KMS-11 (cell line): ENCODE data around the gene LSAMP.
A peak's percentile ranks its signal among the peaks of the same experiment; 100 is the strongest.

Experiments
- H2AFZ ChIP-seq: fragments of 200-600 bp; sonication (generic); 2 replicates; pipeline ENCODE4 v1.6.1; 2016; ENCODE audit warnings: antibody characterized with exemption, mixed run types, low read depth
- H3K27ac ChIP-seq: fragments of 200-600 bp; sonication (generic); 2 replicates; pipeline ENCODE4 v1.6.1; 2016; ENCODE audit warnings: mild to moderate bottlenecking, mixed run types
- H3K27me3 ChIP-seq: fragments of 200-600 bp; sonication (generic); 2 replicates; pipeline ENCODE4 v1.6.1; 2017; ENCODE audit warnings: mild to moderate bottlenecking, low read depth, mixed run types, moderate library complexity; ENCODE audit not compliant: insufficient read depth
- H3K36me3 ChIP-seq: fragments of 200-600 bp; sonication (generic); 2 replicates; pipeline ENCODE4 v1.6.1; 2017; ENCODE audit warnings: mild to moderate bottlenecking, mixed run types; ENCODE audit not compliant: insufficient read depth
- H3K4me1 ChIP-seq: fragments of 200-600 bp; sonication (generic); 2 replicates; pipeline ENCODE4 v1.6.1; 2016; ENCODE audit warnings: mild to moderate bottlenecking, low read depth, mixed run types; ENCODE audit not compliant: poor library complexity, severe bottlenecking
- H3K4me2 ChIP-seq: fragments of 200-600 bp; sonication (generic); 2 replicates; pipeline ENCODE4 v1.7.0; 2016; ENCODE audit warnings: mild to moderate bottlenecking, mixed run types
- H3K4me3 ChIP-seq: fragments of 200-600 bp; sonication (generic); IDR thresholded peaks from 2 replicates; pipeline ENCODE4 v1.6.1; 2017; ENCODE audit warnings: low read depth, low read length, mixed read lengths; ENCODE audit not compliant: insufficient read depth
- H3K79me2 ChIP-seq: fragments of 200-600 bp; sonication (generic); 2 replicates; pipeline ENCODE4 v1.6.1; 2016; ENCODE audit warnings: low read depth, mixed run types; ENCODE audit not compliant: insufficient read depth
- H3K9ac ChIP-seq: fragments of 200-600 bp; sonication (generic); 2 replicates; pipeline ENCODE4 v1.6.1; 2016; ENCODE audit warnings: mild to moderate bottlenecking, mixed run types
- H4K20me1 ChIP-seq: fragments of 200-600 bp; sonication (generic); 2 replicates; pipeline ENCODE4 v1.6.1; 2016; ENCODE audit warnings: mild to moderate bottlenecking, mixed run types; ENCODE audit not compliant: insufficient read depth
- TF ChIP-seq, protein P1 (sequence below): fragments of 200-600 bp; sonication (generic); conservative IDR thresholded peaks from 2 replicates; pipeline ENCODE4 v1.6.1; 2017; ENCODE audit warnings: low read depth, mild to moderate bottlenecking, antibody characterized with exemption, low read length, moderate library complexity, mixed read lengths

The LSAMP gene

GRCh38 chr3:115947325-115947724 lies 498.0 kb downstream of the LSAMP start:
- H3K27ac ChIP-seq: no peak overlapping the region; the same call in 1 of the 2 replicates
- H3K4me1 ChIP-seq: no peaks in the 10 kb centered on the region
- no peak overlapping the region for H3K4me3 ChIP-seq
- no peak overlapping the region for H2AFZ ChIP-seq
- TF ChIP-seq, protein P1, sequence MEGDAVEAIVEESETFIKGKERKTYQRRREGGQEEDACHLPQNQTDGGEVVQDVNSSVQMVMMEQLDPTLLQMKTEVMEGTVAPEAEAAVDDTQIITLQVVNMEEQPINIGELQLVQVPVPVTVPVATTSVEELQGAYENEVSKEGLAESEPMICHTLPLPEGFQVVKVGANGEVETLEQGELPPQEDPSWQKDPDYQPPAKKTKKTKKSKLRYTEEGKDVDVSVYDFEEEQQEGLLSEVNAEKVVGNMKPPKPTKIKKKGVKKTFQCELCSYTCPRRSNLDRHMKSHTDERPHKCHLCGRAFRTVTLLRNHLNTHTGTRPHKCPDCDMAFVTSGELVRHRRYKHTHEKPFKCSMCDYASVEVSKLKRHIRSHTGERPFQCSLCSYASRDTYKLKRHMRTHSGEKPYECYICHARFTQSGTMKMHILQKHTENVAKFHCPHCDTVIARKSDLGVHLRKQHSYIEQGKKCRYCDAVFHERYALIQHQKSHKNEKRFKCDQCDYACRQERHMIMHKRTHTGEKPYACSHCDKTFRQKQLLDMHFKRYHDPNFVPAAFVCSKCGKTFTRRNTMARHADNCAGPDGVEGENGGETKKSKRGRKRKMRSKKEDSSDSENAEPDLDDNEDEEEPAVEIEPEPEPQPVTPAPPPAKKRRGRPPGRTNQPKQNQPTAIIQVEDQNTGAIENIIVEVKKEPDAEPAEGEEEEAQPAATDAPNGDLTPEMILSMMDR: no peak
- no peaks in the 10 kb centered on the region for H4K20me1 ChIP-seq
- H3K79me2 ChIP-seq: no peaks in the 10 kb centered on the region
- no peak overlapping the region for H3K9ac ChIP-seq
- no peak overlapping the region for H3K4me2 ChIP-seq
- H3K36me3 ChIP-seq: no peaks in the 10 kb centered on the region
- no peaks in the 10 kb centered on the region; the same call in 1 of the 2 replicates for H3K27me3 ChIP-seq

- Histone ChIP-seq H3K36me3 (no peaks in the 10 kb centered on the region), H4K20me1 (no peaks in the 10 kb centered on the region), H3K27ac (no peak overlapping the region), H3K4me3 (no peak overlapping the region), H3K79me2 (no peaks in the 10 kb centered on the region), H3K27me3 (no peaks in the 10 kb centered on the region), H3K4me1 (no peaks in the 10 kb centered on the region), H2AFZ (no peak overlapping the region; the same call in 1 of the 2 replicates), H3K9ac (no peak overlapping the region), H3K4me2 (no peak overlapping the region)
- TF ChIP-seq, protein P1: no peak
These were observed 501.7 kb downstream of the LSAMP start for GRCh38 chr3:115943579-115943978.

DNA sequence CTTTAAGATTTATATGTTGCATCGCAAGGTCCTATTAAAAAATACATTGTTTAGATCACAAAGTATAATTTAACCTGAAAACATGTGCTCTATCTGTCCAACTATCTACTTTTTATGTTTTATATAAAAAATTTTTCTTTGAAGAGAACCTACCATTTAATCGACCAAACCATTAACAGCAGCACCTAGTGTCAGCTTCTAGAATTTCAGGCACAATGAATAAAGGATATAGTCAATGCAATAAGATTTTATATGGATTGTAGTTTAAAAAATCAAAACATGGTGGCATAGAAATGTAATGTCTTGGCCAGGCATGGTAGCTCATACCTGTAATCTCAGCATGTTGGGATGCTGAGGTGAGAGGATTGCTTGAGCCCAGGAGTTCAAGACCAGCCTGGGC lies 508.2 kb downstream of the LSAMP start:
- H3K79me2 ChIP-seq: no peaks in the 10 kb centered on the region
- no peak overlapping the region for H3K4me2 ChIP-seq
- H3K36me3 ChIP-seq: no peaks in the 10 kb centered on the region
- no peaks in the 10 kb centered on the region for H4K20me1 ChIP-seq
- H2AFZ ChIP-seq: no peak overlapping the region
- TF ChIP-seq, protein P1: peak; percentile 47
- H3K27ac ChIP-seq: no peak overlapping the region
- no peak overlapping the region for H3K4me3 ChIP-seq
- no peak overlapping the region for H3K9ac ChIP-seq
- H3K27me3 ChIP-seq: no peaks in the 10 kb centered on the region
- H3K4me1 ChIP-seq: no peaks in the 10 kb centered on the region

DNA sequence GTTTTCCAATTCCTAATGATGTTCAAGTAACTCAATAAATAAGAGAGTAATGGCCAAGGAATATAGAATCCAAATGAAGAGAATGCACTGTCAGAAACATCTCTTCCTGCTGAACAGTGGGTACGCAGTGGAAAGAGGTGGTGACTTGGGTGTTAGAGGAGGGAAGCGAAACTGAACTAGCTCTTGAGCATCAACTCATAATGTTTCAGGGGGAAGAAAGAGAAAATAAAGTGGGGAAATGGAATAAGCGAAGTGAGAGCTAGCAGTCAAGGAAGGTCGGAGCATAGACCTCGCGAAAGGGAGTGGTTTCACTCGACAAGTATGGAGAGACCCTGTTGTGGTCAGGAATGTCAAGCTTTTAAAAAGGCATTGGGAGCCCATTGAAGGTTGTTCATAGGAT lies 512.5 kb downstream of the LSAMP start:
- TF ChIP-seq, protein P1: no peak
- Histone ChIP-seq H4K20me1 (no peaks in the 10 kb centered on the region), H3K27me3 (no peaks in the 10 kb centered on the region), H3K27ac (no peak overlapping the region), H3K4me1 (no peaks in the 10 kb centered on the region), H3K9ac (no peak overlapping the region), H3K4me2 (no peak overlapping the region), H3K4me3 (no peak overlapping the region), H2AFZ (no peak overlapping the region), H3K36me3 (no peaks in the 10 kb centered on the region), H3K79me2 (no peaks in the 10 kb centered on the region)

- Histone ChIP-seq H3K36me3 (no peaks in the 10 kb centered on the region), H4K20me1 (no peaks in the 10 kb centered on the region), H3K4me3 (no peak overlapping the region), H3K27me3 (no peaks in the 10 kb centered on the region), H3K79me2 (no peaks in the 10 kb centered on the region), H3K4me1 (no peaks in the 10 kb centered on the region), H3K4me2 (no peak overlapping the region), H3K9ac (no peak overlapping the region), H2AFZ (no peak overlapping the region), H3K27ac (no peak overlapping the region)
- TF ChIP-seq, protein P1: no peak
These were observed 513.7 kb downstream of the LSAMP start for GRCh38 chr3:115931581-115931980.
